Glutamatergic neuron (in vitro differentiated cells): ENCODE results near the gene LINGO1. TPM values are rescaled to one million over a fixed set of nuclear protein-coding genes. Genes with fewer than 3 reads are reported as not detected.

ENCODE experiments used
- DNase-seq: peaks from one replicate; pipeline ENCODE4 v3.0.0; 2022
- H3K27ac Mint-ChIP-seq: one replicate; pipeline ENCODE4 v1.8.0; 2020; ENCODE audit warnings: mild to moderate bottlenecking, mixed read lengths, inconsistent platforms; ENCODE audit not compliant: unreplicated experiment
- H3K27me3 Mint-ChIP-seq: one replicate; pipeline ENCODE4 v1.8.0; 2020; ENCODE audit warnings: mild to moderate bottlenecking, moderate library complexity, mixed read lengths, inconsistent platforms; ENCODE audit not compliant: unreplicated experiment
- H3K36me3 Mint-ChIP-seq: one replicate; pipeline ENCODE4 v1.8.0; 2020; ENCODE audit warnings: mild to moderate bottlenecking, mixed read lengths, inconsistent platforms; ENCODE audit not compliant: unreplicated experiment
- H3K4me1 Mint-ChIP-seq: one replicate; pipeline ENCODE4 v1.8.0; 2020; ENCODE audit warnings: mild to moderate bottlenecking, low read depth, mixed read lengths, inconsistent platforms; ENCODE audit not compliant: unreplicated experiment
- H3K4me3 Mint-ChIP-seq: one replicate; pipeline ENCODE4 v1.8.0; 2020; ENCODE audit warnings: mild to moderate bottlenecking, mixed read lengths, inconsistent platforms; ENCODE audit not compliant: unreplicated experiment
- H3K9me3 Mint-ChIP-seq: one replicate; pipeline ENCODE4 v1.8.0; 2020; ENCODE audit warnings: mild to moderate bottlenecking, moderate library complexity, mixed read lengths, inconsistent platforms; ENCODE audit not compliant: unreplicated experiment
- CTCF ChIP-seq: fragments of 200-600 bp; sonication (generic); IDR thresholded peaks from one replicate; pipeline ENCODE4 v1.5.0; 2021; ENCODE audit not compliant: partially characterized antibody, unreplicated experiment
- total RNA-seq: library from RNA; stranded (reverse); fragmentation: NEBNext Ultra II Directional; extraction: Animal tissue kit (Norgen Biotek cat#: 25700); gene quantifications from one replicate; pipeline ENCODE4 v1.2.1, GENCODE V29; 2021; ENCODE audit not compliant: unreplicated experiment

Gene LINGO1
- total RNA-seq, 1 donor from 2014 or later: 180 TPM

- peaks cover 34% of the 10 kb centered on the region for H3K4me1 Mint-ChIP-seq
- H3K9me3 Mint-ChIP-seq: peaks cover 7% of the 10 kb centered on the region
- H3K36me3 Mint-ChIP-seq: no peaks in the 10 kb centered on the region
- no peak for DNase-seq
- H3K27me3 Mint-ChIP-seq: peaks cover 14% of the 10 kb centered on the region
- H3K27ac Mint-ChIP-seq: no peak overlapping the region
- no peak overlapping the region for H3K4me3 Mint-ChIP-seq
- no peak for TF ChIP-seq CTCF
Observed at GRCh38 chr15:77578641-77579372, 53.9 kb downstream of the LINGO1 start.

- DNase-seq: no peak
- H3K27ac Mint-ChIP-seq: peak overlapping the region; percentile 22
- H3K4me1 Mint-ChIP-seq: peaks cover 30% of the 10 kb centered on the region
- peaks cover 10% of the 10 kb centered on the region for H3K27me3 Mint-ChIP-seq
- H3K4me3 Mint-ChIP-seq: no peak overlapping the region
- H3K36me3 Mint-ChIP-seq: no peaks in the 10 kb centered on the region
- TF ChIP-seq CTCF: no peak
- H3K9me3 Mint-ChIP-seq: peaks cover 7% of the 10 kb centered on the region
Observed at GRCh38 chr15:77577366-77577950, 55.3 kb downstream of the LINGO1 start.

GRCh38 chr15:77576538-77576937, 56.2 kb downstream of the LINGO1 start:
- Mint-ChIP-seq H3K27me3 (peaks cover 10% of the 10 kb centered on the region), H3K9me3 (peaks cover 7% of the 10 kb centered on the region), H3K36me3 (no peaks in the 10 kb centered on the region), H3K4me3 (no peak overlapping the region), H3K27ac (no peak overlapping the region), H3K4me1 (peaks cover 24% of the 10 kb centered on the region)
- DNase-seq: no peak
- TF ChIP-seq CTCF: no peak

- Mint-ChIP-seq H3K36me3 (no peaks in the 10 kb centered on the region), H3K9me3 (peaks cover 3% of the 10 kb centered on the region), H3K4me3 (no peak overlapping the region), H3K4me1 (peaks cover 18% of the 10 kb centered on the region), H3K27ac (no peak overlapping the region), H3K27me3 (peaks cover 4% of the 10 kb centered on the region)
- no peak for DNase-seq
- no peak for TF ChIP-seq CTCF
Observed at GRCh38 chr15:77575203-77575934, 57.3 kb downstream of the LINGO1 start.
